HepG2 (cell line): Measurements from ENCODE around the gene KIAA0232.

Experiments used
- ARNT ChIP-seq: fragments of 450-650 bp; IDR thresholded peaks from 2 replicates; pipeline ENCODE4 v1.6.1; 2017
- JUNB ChIP-seq: sonication (generic); formaldehyde crosslinking; IDR thresholded peaks from 2 replicates; pipeline ENCODE4 v1.8.0; 2022; ENCODE audit warnings: missing genetic modification reagents, mild to moderate bottlenecking, borderline replicate concordance
- JUND ChIP-seq: sonication (generic); formaldehyde crosslinking; IDR thresholded peaks from 2 replicates; pipeline ENCODE4 v1.8.0; 2022; ENCODE audit warnings: mild to moderate bottlenecking, missing genetic modification reagents
- MXD1 ChIP-seq: sonication (generic); formaldehyde crosslinking; IDR thresholded peaks from 2 replicates; pipeline ENCODE4 v1.4.0; 2020; ENCODE audit warnings: mild to moderate bottlenecking, missing genetic modification reagents
- RELA ChIP-seq: sonication (generic); formaldehyde crosslinking; IDR thresholded peaks from 2 replicates; pipeline ENCODE4 v1.4.0; 2020; ENCODE audit warnings: missing genetic modification reagents

GRCh38 chr4:6761649-6762615 is 20.6 kb upstream of the KIAA0232 start:
- no peak for TF ChIP-seq ARNT
- no peak for TF ChIP-seq JUND (CRISPR knock-in tag)
- TF ChIP-seq RELA (CRISPR knock-in tag), result no peak
- no peak for TF ChIP-seq MXD1 (CRISPR knock-in tag)
- no peak for TF ChIP-seq JUNB (CRISPR knock-in tag)
